CD4-positive, alpha-beta T cell treated with Interleukin-4 for 1 hour (primary cell): Measurements from ENCODE around the gene HTATSF1.

Source experiments
- DNase-seq, 2 donors: peaks; one replicate each; pipeline ENCODE4 v3.0.0-alpha.2; 2020 to 2022

Gene HTATSF1

GRCh38 chrX:136496764-136497555, 432 bp upstream of the HTATSF1 start:
- peak; percentile 91 for DNase-seq

- no peak for DNase-seq
Measured at GRCh38 chrX:136519069-136519468, 21.7 kb downstream of the HTATSF1 start.

- DNase-seq, result no peak
Measured at GRCh38 chrX:136523770-136524169, 26.4 kb downstream of the HTATSF1 start.

- no peak for DNase-seq
Measured at GRCh38 chrX:136525738-136526606, 28.6 kb downstream of the HTATSF1 start.

GRCh38 chrX:136528645-136529315, 31.4 kb downstream of the HTATSF1 start:
- DNase-seq, result no peak

GRCh38 chrX:136529795-136530194, 32.4 kb downstream of the HTATSF1 start:
- no peak for DNase-seq

- no peak for DNase-seq
Measured at GRCh38 chrX:136531951-136532350, 34.6 kb downstream of the HTATSF1 start, which contains the start of gene VGLL1. TSS of gene VGLL1 (plus strand) at chrX:136532215. CDS start at chrX:136536021, 3,806 bp downstream.

- no peak for DNase-seq
Measured at GRCh38 chrX:136534131-136534530, 36.7 kb downstream of the HTATSF1 start.

- DNase-seq, result no peak
Measured at GRCh38 chrX:136538811-136539210, 41.4 kb downstream of the HTATSF1 start.

- no peak for DNase-seq
Measured at GRCh38 chrX:136540226-136540625, 42.8 kb downstream of the HTATSF1 start.

- no peak for DNase-seq
Measured at GRCh38 chrX:136541294-136541693, 43.9 kb downstream of the HTATSF1 start.

GRCh38 chrX:136542281-136542680, 44.9 kb downstream of the HTATSF1 start:
- DNase-seq, result no peak

- peak in 1 of 2 donors; percentile 37 for DNase-seq
Measured at GRCh38 chrX:136546371-136546781, 49.0 kb downstream of the HTATSF1 start.

GRCh38 chrX:136549226-136549625, 51.8 kb downstream of the HTATSF1 start:
- DNase-seq, result no peak

GRCh38 chrX:136551410-136551809, 54.0 kb downstream of the HTATSF1 start:
- DNase-seq, result no peak

GRCh38 chrX:136555694-136556093, 58.3 kb downstream of the HTATSF1 start:
- no peak for DNase-seq
